RCC 7860 (cell line): Measurements from ENCODE around the gene MIR17HG.
A peak's percentile ranks its signal among the peaks of the same experiment; 100 is the strongest.
"Not testable (repeated sequence)": the region's sequence is repeated elsewhere in the genome, so short reads cannot be mapped to it uniquely, and the experiment has no call there.

Source experiments
- DNase-seq: peaks from one replicate; pipeline ENCODE4 v3.0.0-alpha.2; 2015; ENCODE audit warnings: low spot score
- FAIRE-seq: peaks from 2 replicates; lab custom pipeline; 2012; peaks lifted over from hg19 to GRCh38; lab: Jason Lieb, UNC

MIR17HG gene

GRCh38 chr13:91346850-91347201 is 661 bp upstream of the MIR17HG start:
- DNase-seq: no peak
- no peak for FAIRE-seq

- DNase-seq: no peak
Measured at GRCh38 chr13:91347996-91348905, 764 bp downstream of the MIR17HG start.

GRCh38 chr13:91348906-91349435 is 1.5 kb downstream of the MIR17HG start:
- DNase-seq: peak; percentile 58
- no peak for FAIRE-seq

More at GRCh38 chr13:91347996-91348905, 764 bp downstream of the MIR17HG start:
- no peak for FAIRE-seq

- FAIRE-seq (no peak), DNase-seq (no peak)
Measured at GRCh38 chr13:91349992-91350911, 2.8 kb downstream of the MIR17HG start.

- no peak for FAIRE-seq
- DNase-seq: no peak
Measured at GRCh38 chr13:91351123-91351522, 3.6 kb downstream of the MIR17HG start.

GRCh38 chr13:91351980-91352379 is 4.5 kb downstream of the MIR17HG start:
- no peak for FAIRE-seq
- no peak for DNase-seq

- DNase-seq, FAIRE-seq: not testable (repeated sequence)
Measured at GRCh38 chr13:91352891-91353290, 5.4 kb downstream of the MIR17HG start.

- DNase-seq: no peak
- no peak for FAIRE-seq
Measured at GRCh38 chr13:91353494-91353893, 6.0 kb downstream of the MIR17HG start.

- FAIRE-seq: no peak
Measured at GRCh38 chr13:91355099-91355825, 7.8 kb downstream of the MIR17HG start.

GRCh38 chr13:91355826-91356710 is 8.6 kb downstream of the MIR17HG start:
- DNase-seq: no peak
- FAIRE-seq: no peak

More at GRCh38 chr13:91355099-91355825, 7.8 kb downstream of the MIR17HG start:
- DNase-seq: no peak

GRCh38 chr13:91356919-91357612 is 9.6 kb downstream of the MIR17HG start:
- DNase-seq: no peak
- no peak for FAIRE-seq

- no peak for FAIRE-seq
- no peak for DNase-seq
Measured at GRCh38 chr13:91357613-91358386, 10.3 kb downstream of the MIR17HG start.

- DNase-seq: no peak
- no peak for FAIRE-seq
Measured at GRCh38 chr13:91358387-91358782, 10.9 kb downstream of the MIR17HG start.

GRCh38 chr13:91359111-91359510 is 11.6 kb downstream of the MIR17HG start:
- FAIRE-seq (no peak), DNase-seq (no peak)

- DNase-seq (no peak), FAIRE-seq (no peak)
Measured at GRCh38 chr13:91359631-91360030, 12.1 kb downstream of the MIR17HG start.

- DNase-seq: no peak
- no peak for FAIRE-seq
Measured at GRCh38 chr13:91360246-91360751, 12.8 kb downstream of the MIR17HG start.

GRCh38 chr13:91361755-91362271 is 14.3 kb downstream of the MIR17HG start:
- DNase-seq: no peak
- no peak for FAIRE-seq

- FAIRE-seq (no peak), DNase-seq (no peak)
Measured at GRCh38 chr13:91362908-91363307, 15.4 kb downstream of the MIR17HG start.
